HepG2 (cell line): Measurements from ENCODE around the gene KLHL36. TPM values are rescaled to one million over a fixed set of nuclear protein-coding genes. Genes with fewer than 3 reads are reported as not detected.
A peak's percentile ranks its signal among the peaks of the same experiment; 100 is the strongest.

Experiments
- ARNTL ChIP-seq: sonication (generic); formaldehyde crosslinking; IDR thresholded peaks from 2 replicates; pipeline ENCODE4 v1.4.0; 2020; ENCODE audit warnings: mild to moderate bottlenecking, missing genetic modification reagents
- EEA1 ChIP-seq: sonication (generic); formaldehyde crosslinking; IDR thresholded peaks from 2 replicates; pipeline ENCODE4 v1.5.1; 2020; ENCODE audit warnings: mild to moderate bottlenecking, missing genetic modification reagents, borderline replicate concordance
- HCFC1 ChIP-seq: fragments of 150-350 bp; IDR thresholded peaks from 2 replicates; pipeline ENCODE4 v1.6.1; 2014; ENCODE audit warnings: low read depth, low read length
- MIER3 ChIP-seq: IDR thresholded peaks from 2 replicates; pipeline ENCODE4 v1.6.1; 2016; ENCODE audit warnings: missing compliant biosample characterization, borderline replicate concordance
- MXI1 ChIP-seq: IDR thresholded peaks from 3 replicates; pipeline ENCODE4 v1.6.1; 2012; ENCODE audit warnings: low read depth, low read length, inconsistent platforms, borderline replicate concordance
- NCOR1 ChIP-seq: fragments of 200-600 bp; sonication (generic); IDR thresholded peaks from 2 replicates; pipeline ENCODE4 v1.7.0; 2017; ENCODE audit warnings: antibody characterized with exemption, low read length, borderline replicate concordance
- NR0B2 ChIP-seq: sonication (generic); formaldehyde crosslinking; IDR thresholded peaks from 2 replicates; pipeline ENCODE4 v1.4.0; 2020; ENCODE audit warnings: mild to moderate bottlenecking, missing genetic modification reagents
- NR2F1 ChIP-seq, 2 experiments: fragments of 450-650 bp in 1 of 2; formaldehyde crosslinking in 1 of 2; IDR thresholded peaks; 2 replicates each; pipeline versions ENCODE4 v1.5.0 to v1.6.1; 2016 to 2020; ENCODE audit warnings: mild to moderate bottlenecking in 1 of 2, missing compliant biosample characterization in 1 of 2, missing genetic modification reagents in 1 of 2, moderate library complexity in 1 of 2
- RAD21 ChIP-seq: fragments of 450-650 bp; formaldehyde crosslinking; IDR thresholded peaks from 2 replicates; pipeline ENCODE4 v1.5.0; 2020; ENCODE audit warnings: mild to moderate bottlenecking
- RFX3 ChIP-seq: IDR thresholded peaks from 2 replicates; pipeline ENCODE4 v1.6.1; 2016; ENCODE audit warnings: missing biosample characterization, missing genetic modification reagents
- STAG1 ChIP-seq: sonication (generic); formaldehyde crosslinking; IDR thresholded peaks from 2 replicates; pipeline ENCODE4 v1.4.0; 2020; ENCODE audit warnings: missing genetic modification reagents
- TOE1 ChIP-seq: sonication (generic); formaldehyde crosslinking; IDR thresholded peaks from 2 replicates; pipeline ENCODE4 v1.4.0; 2020; ENCODE audit warnings: mild to moderate bottlenecking, missing genetic modification reagents
- ZBTB26 ChIP-seq: IDR thresholded peaks from 2 replicates; pipeline ENCODE4 v1.6.1; 2016; ENCODE audit warnings: missing compliant biosample characterization, missing genetic modification reagents, borderline replicate concordance
- ZHX1 ChIP-seq: sonication (generic); formaldehyde crosslinking; IDR thresholded peaks from 2 replicates; pipeline ENCODE4 v1.8.1; 2022; ENCODE audit warnings: low read depth, mild to moderate bottlenecking, missing genetic modification reagents
- ZMYM2 ChIP-seq: sonication (generic); formaldehyde crosslinking; IDR thresholded peaks from 2 replicates; pipeline ENCODE4 v1.8.0; 2022; ENCODE audit warnings: mild to moderate bottlenecking, missing genetic modification reagents
- ZNF142 ChIP-seq: sonication (generic); formaldehyde crosslinking; IDR thresholded peaks from 2 replicates; pipeline ENCODE4 v1.4.0; 2020; ENCODE audit warnings: missing genetic modification reagents
- ZNF143 ChIP-seq: sonication (generic); formaldehyde crosslinking; IDR thresholded peaks from 2 replicates; pipeline ENCODE4 v1.4.0; 2020; ENCODE audit warnings: missing genetic modification reagents
- ZNF354B ChIP-seq: sonication (generic); formaldehyde crosslinking; IDR thresholded peaks from 2 replicates; pipeline ENCODE4 v1.8.0; 2022; ENCODE audit warnings: mild to moderate bottlenecking, missing genetic modification reagents
- ZNF749 ChIP-seq: sonication (generic); formaldehyde crosslinking; IDR thresholded peaks from 2 replicates; pipeline ENCODE4 v1.8.0; 2022; ENCODE audit warnings: mild to moderate bottlenecking, missing genetic modification reagents, moderate library complexity, borderline replicate concordance
- ZNF790 ChIP-seq: sonication (generic); formaldehyde crosslinking; IDR thresholded peaks from 2 replicates; pipeline ENCODE4 v1.8.0; 2022; ENCODE audit warnings: missing genetic modification reagents, mild to moderate bottlenecking, borderline replicate concordance
- polyA plus RNA-seq, 8 experiments: library from polyadenylated mRNA; depleted of rRNA in 3 of 8; stranded (reverse) in 7 of 8; unstranded in 1 of 8; fragments of >200 nt; fragmentation: Illumina TruSeq in 4 of 8; extraction: Trizol in 4 of 8; gene quantifications; 2 replicates each; pipeline versions ENCODE4 v1.2.1 to v1.2.3, GENCODE V29; 2011 to 2016; ENCODE audit warnings: low read depth in 4 of 8, missing spikeins in 1 of 8, mixed read lengths in 1 of 8; ENCODE audit not compliant: insufficient read depth in 1 of 8
- total RNA-seq, 5 experiments: library from RNA; depleted of rRNA; stranded (reverse); fragments of >200 nt; fragmentation: Illumina TruSeq; extraction: Trizol; gene quantifications; 2 replicates each; pipeline ENCODE4 v1.2.3, GENCODE V29; 2016; ENCODE audit warnings: low read depth in 1 of 5

Gene KLHL36
- total and polyA plus RNA-seq, 2 of the 13 experiments (the other 11 are each of a cell fraction or from before 2014, with no cell fraction given), result 24.3 to 26.0 TPM

- TF ChIP-seq ZNF142 (no peak), ARNTL (CRISPR knock-in tag) (no peak), ZNF749 (CRISPR knock-in tag) (no peak), HCFC1 (no peak), ZHX1 (no peak), MXI1 (peak; percentile 32; the same call in 1 of the 3 replicates), RFX3 (CRISPR knock-in tag) (peak; percentile 78), RAD21 (CRISPR knock-in tag) (0 out of 2 replicates have a peak, but pooled peaks have one; percentile 14), NR2F1 (CRISPR knock-in tag; IDR thresholded peaks at IDR 0.05) (0 out of 4 replicates have a peak, but pooled peaks of 1 of the 2 experiments have one; percentile 47), ZNF143 (CRISPR knock-in tag) (no peak), ZMYM2 (CRISPR knock-in tag) (peak; percentile 20; the same call in 1 of the 2 replicates), NR0B2 (no peak), EEA1 (CRISPR knock-in tag) (no peak), ZBTB26 (no peak; the same call in 1 of the 2 replicates), STAG1 (CRISPR knock-in tag) (no peak), NCOR1 (peak; percentile 64; the same call in 1 of the 2 replicates), TOE1 (CRISPR knock-in tag) (no peak), ZNF790 (no peak), MIER3 (CRISPR knock-in tag) (peak; percentile 35; the same call in 1 of the 2 replicates), ZNF354B (CRISPR knock-in tag) (no peak)
Observed at GRCh38 chr16:84599521-84600202, 48.6 kb upstream of the KLHL36 start (continued).
